ENCODE data around the gene C1QTNF9B. TPM values are rescaled to one million over a fixed set of nuclear protein-coding genes. Genes with fewer than 3 reads are reported as not detected.

The C1QTNF9B gene
- total and polyA plus RNA-seq, 2 of the 8 experiments (the other 6 are each of a cell fraction or from before 2014, with no cell fraction given): 0.11 TPM; not detected in 1

DNA sequence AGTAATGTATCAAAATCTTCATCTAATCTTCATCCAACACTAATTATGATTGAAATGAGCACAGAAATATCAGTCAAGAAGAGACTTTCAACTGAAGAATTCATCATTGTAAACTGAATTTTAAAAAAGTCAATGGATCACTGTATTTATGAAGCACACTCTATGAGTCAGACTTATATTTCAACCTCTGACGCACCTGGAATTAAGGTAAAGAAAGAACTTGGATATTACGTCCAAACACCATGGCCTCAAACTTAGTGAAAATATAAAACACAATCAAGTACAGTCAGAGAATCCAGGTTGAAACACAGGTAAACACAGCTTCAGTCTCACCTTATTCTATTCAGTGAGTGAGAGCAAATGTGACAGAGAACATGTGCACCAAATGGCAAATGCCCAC is 47.6 kb downstream of the C1QTNF9B start (continued):
- TF ChIP-seq, protein P1, sequence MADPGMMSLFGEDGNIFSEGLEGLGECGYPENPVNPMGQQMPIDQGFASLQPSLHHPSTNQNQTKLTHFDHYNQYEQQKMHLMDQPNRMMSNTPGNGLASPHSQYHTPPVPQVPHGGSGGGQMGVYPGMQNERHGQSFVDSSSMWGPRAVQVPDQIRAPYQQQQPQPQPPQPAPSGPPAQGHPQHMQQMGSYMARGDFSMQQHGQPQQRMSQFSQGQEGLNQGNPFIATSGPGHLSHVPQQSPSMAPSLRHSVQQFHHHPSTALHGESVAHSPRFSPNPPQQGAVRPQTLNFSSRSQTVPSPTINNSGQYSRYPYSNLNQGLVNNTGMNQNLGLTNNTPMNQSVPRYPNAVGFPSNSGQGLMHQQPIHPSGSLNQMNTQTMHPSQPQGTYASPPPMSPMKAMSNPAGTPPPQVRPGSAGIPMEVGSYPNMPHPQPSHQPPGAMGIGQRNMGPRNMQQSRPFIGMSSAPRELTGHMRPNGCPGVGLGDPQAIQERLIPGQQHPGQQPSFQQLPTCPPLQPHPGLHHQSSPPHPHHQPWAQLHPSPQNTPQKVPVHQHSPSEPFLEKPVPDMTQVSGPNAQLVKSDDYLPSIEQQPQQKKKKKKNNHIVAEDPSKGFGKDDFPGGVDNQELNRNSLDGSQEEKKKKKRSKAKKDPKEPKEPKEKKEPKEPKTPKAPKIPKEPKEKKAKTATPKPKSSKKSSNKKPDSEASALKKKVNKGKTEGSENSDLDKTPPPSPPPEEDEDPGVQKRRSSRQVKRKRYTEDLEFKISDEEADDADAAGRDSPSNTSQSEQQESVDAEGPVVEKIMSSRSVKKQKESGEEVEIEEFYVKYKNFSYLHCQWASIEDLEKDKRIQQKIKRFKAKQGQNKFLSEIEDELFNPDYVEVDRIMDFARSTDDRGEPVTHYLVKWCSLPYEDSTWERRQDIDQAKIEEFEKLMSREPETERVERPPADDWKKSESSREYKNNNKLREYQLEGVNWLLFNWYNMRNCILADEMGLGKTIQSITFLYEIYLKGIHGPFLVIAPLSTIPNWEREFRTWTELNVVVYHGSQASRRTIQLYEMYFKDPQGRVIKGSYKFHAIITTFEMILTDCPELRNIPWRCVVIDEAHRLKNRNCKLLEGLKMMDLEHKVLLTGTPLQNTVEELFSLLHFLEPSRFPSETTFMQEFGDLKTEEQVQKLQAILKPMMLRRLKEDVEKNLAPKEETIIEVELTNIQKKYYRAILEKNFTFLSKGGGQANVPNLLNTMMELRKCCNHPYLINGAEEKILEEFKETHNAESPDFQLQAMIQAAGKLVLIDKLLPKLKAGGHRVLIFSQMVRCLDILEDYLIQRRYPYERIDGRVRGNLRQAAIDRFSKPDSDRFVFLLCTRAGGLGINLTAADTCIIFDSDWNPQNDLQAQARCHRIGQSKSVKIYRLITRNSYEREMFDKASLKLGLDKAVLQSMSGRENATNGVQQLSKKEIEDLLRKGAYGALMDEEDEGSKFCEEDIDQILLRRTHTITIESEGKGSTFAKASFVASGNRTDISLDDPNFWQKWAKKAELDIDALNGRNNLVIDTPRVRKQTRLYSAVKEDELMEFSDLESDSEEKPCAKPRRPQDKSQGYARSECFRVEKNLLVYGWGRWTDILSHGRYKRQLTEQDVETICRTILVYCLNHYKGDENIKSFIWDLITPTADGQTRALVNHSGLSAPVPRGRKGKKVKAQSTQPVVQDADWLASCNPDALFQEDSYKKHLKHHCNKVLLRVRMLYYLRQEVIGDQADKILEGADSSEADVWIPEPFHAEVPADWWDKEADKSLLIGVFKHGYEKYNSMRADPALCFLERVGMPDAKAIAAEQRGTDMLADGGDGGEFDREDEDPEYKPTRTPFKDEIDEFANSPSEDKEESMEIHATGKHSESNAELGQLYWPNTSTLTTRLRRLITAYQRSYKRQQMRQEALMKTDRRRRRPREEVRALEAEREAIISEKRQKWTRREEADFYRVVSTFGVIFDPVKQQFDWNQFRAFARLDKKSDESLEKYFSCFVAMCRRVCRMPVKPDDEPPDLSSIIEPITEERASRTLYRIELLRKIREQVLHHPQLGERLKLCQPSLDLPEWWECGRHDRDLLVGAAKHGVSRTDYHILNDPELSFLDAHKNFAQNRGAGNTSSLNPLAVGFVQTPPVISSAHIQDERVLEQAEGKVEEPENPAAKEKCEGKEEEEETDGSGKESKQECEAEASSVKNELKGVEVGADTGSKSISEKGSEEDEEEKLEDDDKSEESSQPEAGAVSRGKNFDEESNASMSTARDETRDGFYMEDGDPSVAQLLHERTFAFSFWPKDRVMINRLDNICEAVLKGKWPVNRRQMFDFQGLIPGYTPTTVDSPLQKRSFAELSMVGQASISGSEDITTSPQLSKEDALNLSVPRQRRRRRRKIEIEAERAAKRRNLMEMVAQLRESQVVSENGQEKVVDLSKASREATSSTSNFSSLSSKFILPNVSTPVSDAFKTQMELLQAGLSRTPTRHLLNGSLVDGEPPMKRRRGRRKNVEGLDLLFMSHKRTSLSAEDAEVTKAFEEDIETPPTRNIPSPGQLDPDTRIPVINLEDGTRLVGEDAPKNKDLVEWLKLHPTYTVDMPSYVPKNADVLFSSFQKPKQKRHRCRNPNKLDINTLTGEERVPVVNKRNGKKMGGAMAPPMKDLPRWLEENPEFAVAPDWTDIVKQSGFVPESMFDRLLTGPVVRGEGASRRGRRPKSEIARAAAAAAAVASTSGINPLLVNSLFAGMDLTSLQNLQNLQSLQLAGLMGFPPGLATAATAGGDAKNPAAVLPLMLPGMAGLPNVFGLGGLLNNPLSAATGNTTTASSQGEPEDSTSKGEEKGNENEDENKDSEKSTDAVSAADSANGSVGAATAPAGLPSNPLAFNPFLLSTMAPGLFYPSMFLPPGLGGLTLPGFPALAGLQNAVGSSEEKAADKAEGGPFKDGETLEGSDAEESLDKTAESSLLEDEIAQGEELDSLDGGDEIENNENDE (IDR thresholded peaks at IDR 0.05; ENCODE audit: insufficient replicate concordance, low read length): no peak
- TF ChIP-seq CEBPB (IDR thresholded peaks at IDR 0.05; ENCODE audit: low read depth, low read length) (no peak), ZNF274 (IDR thresholded peaks at IDR 0.05; ENCODE audit: borderline replicate concordance, extremely low read depth, low read length) (no peak), SIX5 (IDR thresholded peaks at IDR 0.05; ENCODE audit: low read depth, low read length) (no peak)
